ENCODE results near the gene ANKRD49.
A peak's percentile ranks its signal among the peaks of the same experiment; 100 is the strongest.

ANKRD49 gene

GRCh38 chr11:94507485-94507884, 13.7 kb downstream of the ANKRD49 start:
- no peak for ATAC-seq

GRCh38 chr11:94511932-94512781, 18.4 kb downstream of the ANKRD49 start, which contains the start of gene C11orf97:
C11orf97 (plus strand) TSS chr11:94512461; CDS start chr11:94512529, 68 bp downstream.
- peak; percentile 70 to 71 for ATAC-seq

GRCh38 chr11:94513091-94513490, 19.3 kb downstream of the ANKRD49 start:
- ATAC-seq: no peak

GRCh38 chr11:94515398-94515797, 21.6 kb downstream of the ANKRD49 start:
- no peak for ATAC-seq

- ATAC-seq: no peak
Measured at GRCh38 chr11:94516725-94517124, 22.9 kb downstream of the ANKRD49 start.

GRCh38 chr11:94518300-94518699, 24.5 kb downstream of the ANKRD49 start:
- ATAC-seq: no peak

GRCh38 chr11:94519478-94520084, 25.8 kb downstream of the ANKRD49 start:
- no peak for ATAC-seq

- no peak for ATAC-seq
Measured at GRCh38 chr11:94521684-94522083, 27.9 kb downstream of the ANKRD49 start.

- no peak for ATAC-seq
Measured at GRCh38 chr11:94524341-94524740, 30.6 kb downstream of the ANKRD49 start.

GRCh38 chr11:94525546-94526324, 32.0 kb downstream of the ANKRD49 start:
- ATAC-seq: no peak

GRCh38 chr11:94526645-94527438, 33.1 kb downstream of the ANKRD49 start:
- no peak for ATAC-seq

- no peak for ATAC-seq
Measured at GRCh38 chr11:94528551-94528950, 34.8 kb downstream of the ANKRD49 start.

GRCh38 chr11:94532211-94532610, 38.4 kb downstream of the ANKRD49 start:
- ATAC-seq: no peak

- ATAC-seq: no peak
Measured at GRCh38 chr11:94533206-94533605, 39.4 kb downstream of the ANKRD49 start.

GRCh38 chr11:94533696-94534630, 40.2 kb downstream of the ANKRD49 start:
- ATAC-seq: no peak

GRCh38 chr11:94536386-94536785, 42.6 kb downstream of the ANKRD49 start:
- no peak for ATAC-seq

- no peak for ATAC-seq
Measured at GRCh38 chr11:94537031-94537600, 43.3 kb downstream of the ANKRD49 start.

- ATAC-seq: no peak
Measured at GRCh38 chr11:94539420-94539819, 45.6 kb downstream of the ANKRD49 start.

GRCh38 chr11:94543695-94544645, 50.2 kb downstream of the ANKRD49 start, which contains the start of gene FUT4:
FUT4 (plus strand) TSS chr11:94543921; CDS start chr11:94544134, 213 bp downstream.
- peak; percentile 80 to 82 for ATAC-seq
